NCI-H1105 treated with DMSO at 0.1 percent for 48 hours (cell line): ENCODE measurements around the gene MARCO.

Experiments
- DNase-seq: peaks from one replicate; lab custom pipeline; 2025; lab: John Stamatoyannopoulos, UW

MARCO gene

GRCh38 chr2:118942031-118942430, at the start of gene MARCO:
TSS of gene MARCO (plus strand) at chr2:118942194. CDS start at chr2:118942301, 107 bp downstream.
- DNase-seq = no peak

- no peak for DNase-seq
Observed at GRCh38 chr2:118893100-118893499, 48.9 kb upstream of the MARCO start.

GRCh38 chr2:118902266-118903028, 39.5 kb upstream of the MARCO start:
- DNase-seq = no peak

GRCh38 chr2:118903029-118903351, 39.0 kb upstream of the MARCO start:
- no peak for DNase-seq

GRCh38 chr2:118903551-118904479, 38.2 kb upstream of the MARCO start:
- no peak for DNase-seq

- no peak for DNase-seq
Observed at GRCh38 chr2:118905206-118905605, 36.8 kb upstream of the MARCO start.

GRCh38 chr2:118906186-118906585, 35.8 kb upstream of the MARCO start:
- no peak for DNase-seq

GRCh38 chr2:118907759-118908158, 34.2 kb upstream of the MARCO start:
- no peak for DNase-seq

- DNase-seq = no peak
Observed at GRCh38 chr2:118909191-118909590, 32.8 kb upstream of the MARCO start.

GRCh38 chr2:118911166-118911856, 30.7 kb upstream of the MARCO start:
- no peak for DNase-seq

- DNase-seq = no peak
Observed at GRCh38 chr2:118911936-118912335, 30.1 kb upstream of the MARCO start.

- no peak for DNase-seq
Observed at GRCh38 chr2:118913131-118913802, 28.7 kb upstream of the MARCO start.

GRCh38 chr2:118913803-118914645, 28.0 kb upstream of the MARCO start:
- DNase-seq = no peak

GRCh38 chr2:118914721-118915453, 27.1 kb upstream of the MARCO start:
- DNase-seq = no peak

GRCh38 chr2:118918017-118918416, 24.0 kb upstream of the MARCO start:
- no peak for DNase-seq

- no peak for DNase-seq
Observed at GRCh38 chr2:118921646-118922045, 20.3 kb upstream of the MARCO start.

GRCh38 chr2:118922254-118922653, 19.7 kb upstream of the MARCO start:
- DNase-seq = no peak

GRCh38 chr2:118923371-118923770, 18.6 kb upstream of the MARCO start:
- no peak for DNase-seq

GRCh38 chr2:118925476-118925875, 16.5 kb upstream of the MARCO start:
- no peak for DNase-seq

- no peak for DNase-seq
Observed at GRCh38 chr2:118925981-118926380, 16.0 kb upstream of the MARCO start.
